H9 (cell line): ENCODE results near the gene PAK1. TPM values are rescaled to one million over a fixed set of nuclear protein-coding genes. Genes with fewer than 3 reads are reported as not detected.

ENCODE experiments used
- DNase-seq: peaks from one replicate; pipeline ENCODE4 v3.0.0-alpha.2; 2017
- H2AFZ ChIP-seq: one replicate; pipeline ENCODE4 v1.6.1; 2013; ENCODE audit warnings: mild to moderate bottlenecking, low read length, control low read depth, moderate library complexity
- H2AK5ac ChIP-seq: 2 replicates; pipeline ENCODE4 v1.6.1; 2013; ENCODE audit warnings: low read length, control low read depth, mixed read lengths; ENCODE audit not compliant: insufficient read length
- H2BK120ac ChIP-seq: one replicate; pipeline ENCODE4 v1.6.1; 2013; ENCODE audit warnings: low read depth, mild to moderate bottlenecking, low read length, control low read depth, inconsistent platforms; ENCODE audit not compliant: poor library complexity, severe bottlenecking
- H2BK12ac ChIP-seq: 2 replicates; pipeline ENCODE4 v1.6.1; 2013; ENCODE audit warnings: low read length, control low read depth, mixed read lengths, low read depth; ENCODE audit not compliant: insufficient read length
- H2BK15ac ChIP-seq: 2 replicates; pipeline ENCODE4 v1.6.1; 2013; ENCODE audit warnings: low read depth, low read length, control low read depth
- H2BK20ac ChIP-seq: one replicate; pipeline ENCODE4 v1.6.1; 2013; ENCODE audit warnings: low read depth, mild to moderate bottlenecking, low read length, control low read depth, inconsistent platforms; ENCODE audit not compliant: poor library complexity, severe bottlenecking
- H2BK5ac ChIP-seq: 2 replicates; pipeline ENCODE4 v1.6.1; 2013; ENCODE audit warnings: low read length, control low read depth, mixed read lengths; ENCODE audit not compliant: insufficient read length
- H3K14ac ChIP-seq: 2 replicates; pipeline ENCODE4 v1.6.1; 2013; ENCODE audit warnings: low read length, control low read depth; ENCODE audit not compliant: insufficient read depth
- H3K18ac ChIP-seq: 2 replicates; pipeline ENCODE4 v1.6.1; 2013; ENCODE audit warnings: low read depth, mild to moderate bottlenecking, mixed read lengths, low read length, control low read depth; ENCODE audit not compliant: insufficient read length
- H3K23ac ChIP-seq: 2 replicates; pipeline ENCODE4 v1.6.1; 2013; ENCODE audit warnings: low read length, control low read depth, mixed read lengths, low read depth; ENCODE audit not compliant: insufficient read length
- H3K23me2 ChIP-seq: 2 replicates; pipeline ENCODE4 v1.6.1; 2013; ENCODE audit warnings: low read depth, mild to moderate bottlenecking, mixed read lengths, low read length, control low read depth; ENCODE audit not compliant: insufficient read length, poor library complexity, severe bottlenecking
- H3K27ac ChIP-seq: 2 replicates; pipeline ENCODE4 v1.5.1; 2013; ENCODE audit warnings: low read length, control low read depth, mixed read lengths, low read depth; ENCODE audit not compliant: insufficient read length
- H3K27me3 ChIP-seq: 2 replicates; pipeline ENCODE4 v1.6.1; 2013; ENCODE audit warnings: low read length, control low read depth, inconsistent platforms; ENCODE audit not compliant: insufficient read depth
- H3K4ac ChIP-seq: 2 replicates; pipeline ENCODE4 v1.6.1; 2013; ENCODE audit warnings: low read depth, mild to moderate bottlenecking, control low read depth, inconsistent platforms, low read length, moderate library complexity
- H3K4me1 ChIP-seq: 2 replicates; pipeline ENCODE4 v1.6.1; 2013; ENCODE audit warnings: low read length, control low read depth, inconsistent platforms; ENCODE audit not compliant: insufficient read depth
- H3K4me2 ChIP-seq: 2 replicates; pipeline ENCODE4 v1.6.1; 2013; ENCODE audit warnings: low read length, control low read depth, mixed read lengths; ENCODE audit not compliant: insufficient read length, insufficient read depth
- H3K56ac ChIP-seq: 2 replicates; pipeline ENCODE4 v1.6.1; 2013; ENCODE audit warnings: low read depth, mild to moderate bottlenecking, mixed read lengths, low read length, control low read depth; ENCODE audit not compliant: insufficient read length
- H3K79me1 ChIP-seq: 2 replicates; pipeline ENCODE4 v1.6.1; 2013; ENCODE audit warnings: low read depth, mild to moderate bottlenecking, moderate library complexity, low read length, control low read depth, inconsistent platforms; ENCODE audit not compliant: insufficient read depth, poor library complexity, severe bottlenecking
- H3K79me2 ChIP-seq: 2 replicates; pipeline ENCODE4 v1.6.1; 2013; ENCODE audit warnings: low read length, control low read depth, inconsistent platforms; ENCODE audit not compliant: insufficient read depth
- H3K9ac ChIP-seq: 2 replicates; pipeline ENCODE4 v1.6.1; 2013; ENCODE audit warnings: low read length, control low read depth, mixed read lengths; ENCODE audit not compliant: insufficient read length; ENCODE audit errors: extremely low read depth
- H3K9me3 ChIP-seq: one replicate; pipeline ENCODE4 v1.6.1; 2013; ENCODE audit warnings: low read depth, low read length, inconsistent platforms; ENCODE audit not compliant: control insufficient read depth
- H3T11ph ChIP-seq: one replicate; pipeline ENCODE4 v1.6.1; 2013; ENCODE audit warnings: mild to moderate bottlenecking, low read length, control low read depth, inconsistent platforms
- H4K20me1 ChIP-seq: one replicate; pipeline ENCODE4 v1.6.1; 2013; ENCODE audit not compliant: control insufficient read depth, insufficient read length, insufficient read depth
- H4K5ac ChIP-seq: 2 replicates; pipeline ENCODE4 v1.6.1; 2013; ENCODE audit warnings: low read depth, mild to moderate bottlenecking, mixed read lengths, low read length, control low read depth; ENCODE audit not compliant: insufficient read length
- H4K8ac ChIP-seq: replicated peaks from 2 replicates; pipeline ENCODE4 v1.6.1; 2013; ENCODE audit warnings: low read length, control low read depth, mixed read lengths, low read depth; ENCODE audit not compliant: insufficient read length
- H4K91ac ChIP-seq: 2 replicates; pipeline ENCODE4 v1.6.1; 2013; ENCODE audit warnings: low read depth, mild to moderate bottlenecking, moderate library complexity, mixed read lengths, low read length, control low read depth; ENCODE audit not compliant: insufficient read length
- H3K27ac Mint-ChIP-seq, 3 experiments: 2 replicates in 2 of 3; 3 replicates in 1 of 3; pipeline ENCODE4 v1.8.0; 2020 to 2021; ENCODE audit warnings: mixed read lengths in 3 of 3, mild to moderate bottlenecking in 1 of 3, moderate library complexity in 1 of 3
- H3K27me3 Mint-ChIP-seq: 2 replicates; pipeline ENCODE4 v1.8.0; 2021; ENCODE audit warnings: low read depth, mild to moderate bottlenecking, moderate library complexity, mixed read lengths
- H3K36me3 Mint-ChIP-seq, 3 experiments: 2 replicates in 2 of 3; 3 replicates in 1 of 3; pipeline ENCODE4 v1.8.0; 2020 to 2021; ENCODE audit warnings: low read depth in 3 of 3, mixed read lengths in 3 of 3; ENCODE audit not compliant: insufficient read depth in 1 of 3
- H3K4me1 Mint-ChIP-seq, 2 experiments: 2 replicates each; pipeline ENCODE4 v1.8.0; 2020; ENCODE audit warnings: mixed read lengths in 2 of 2
- H3K4me3 Mint-ChIP-seq, 2 experiments: 2 replicates in 1 of 2; 3 replicates in 1 of 2; pipeline ENCODE4 v1.8.0; 2020 to 2021; ENCODE audit warnings: mild to moderate bottlenecking in 2 of 2, mixed read lengths in 2 of 2, moderate library complexity in 1 of 2
- H3K9me3 Mint-ChIP-seq, 2 experiments: 2 replicates in 1 of 2; 3 replicates in 1 of 2; pipeline ENCODE4 v1.8.0; 2020; ENCODE audit warnings: mild to moderate bottlenecking in 2 of 2, mixed read lengths in 2 of 2, moderate library complexity in 1 of 2
- WGBS: extraction: QIAGEN DNeasy Blood & Tissue Kit; methylation state at CpG from one replicate; pipeline ENCODE4 v1.1.7; 2013; ENCODE audit warnings: missing lambda C conversion rate, low lambda C conversion rate, mixed read lengths; ENCODE audit not compliant: insufficient read length; ENCODE audit errors: extremely low coverage; 5-methylcytosine and 5-hydroxymethylcytosine counted together
- total RNA-seq: library from RNA; stranded (reverse); gene quantifications from 2 replicates; pipeline ENCODE4 v1.2.1, GENCODE V29; 2021
- TF ChIP-seq, protein P1 (sequence below): fragments of 200-600 bp; sonication (generic); conservative IDR thresholded peaks from 3 replicates; pipeline ENCODE4 v1.8.0; 2021; ENCODE audit warnings: antibody characterized with exemption, mild to moderate bottlenecking

The PAK1 gene
- total RNA-seq, 1 experiment from 2014 or later: 122 TPM

DNA sequence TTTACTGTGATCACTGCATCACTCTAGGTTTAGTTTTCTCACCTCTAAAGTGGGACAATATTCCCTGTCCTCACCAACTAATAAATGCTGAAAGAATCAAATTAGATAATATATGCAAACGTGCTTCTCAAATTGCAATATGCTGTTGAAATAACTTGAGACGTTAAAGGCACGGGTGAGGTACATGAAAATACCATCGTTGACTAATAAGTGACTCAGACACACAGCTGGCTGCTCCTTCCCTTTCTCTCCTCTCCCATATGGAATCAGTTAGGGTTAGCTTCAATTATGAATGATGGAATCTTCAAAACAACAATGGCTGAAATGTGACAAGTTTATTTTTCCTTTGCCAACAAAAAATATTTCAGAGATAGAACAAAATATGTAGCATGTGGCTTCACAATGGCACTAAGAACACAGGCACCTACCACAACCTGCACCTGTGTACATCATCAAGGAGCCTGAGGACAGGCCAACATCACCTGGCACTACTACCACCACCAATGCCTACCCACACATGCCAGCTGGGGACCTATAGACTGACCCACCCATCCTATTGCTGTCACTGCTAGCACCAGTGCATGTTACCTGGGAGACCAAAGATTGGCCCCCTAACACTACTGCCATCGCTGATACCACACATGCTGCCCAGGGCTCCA lies 186.2 kb downstream of the PAK1 start:
- Histone ChIP-seq H2BK20ac (no peak overlapping the region), H3K4ac (no peak overlapping the region), H3K4me1 (no peaks in the 10 kb centered on the region), H4K91ac (no peak overlapping the region), H2AK5ac (no peak overlapping the region), H3T11ph (no peak overlapping the region), H3K23ac (no peak overlapping the region), H2AFZ (no peak overlapping the region), H3K27ac (no peak overlapping the region), H2BK15ac (no peak overlapping the region), H3K18ac (no peak overlapping the region), H3K4me2 (no peak overlapping the region), H4K8ac (no peak overlapping the region), H4K20me1 (no peaks in the 10 kb centered on the region), H3K9me3 (no peaks in the 10 kb centered on the region), H3K14ac (no peak overlapping the region), H3K27me3 (no peaks in the 10 kb centered on the region), H3K9ac (no peak overlapping the region), H2BK12ac (no peak overlapping the region), H3K56ac (no peak overlapping the region), H3K23me2 (no peaks in the 10 kb centered on the region), H4K5ac (no peak overlapping the region), H3K79me1 (no peaks in the 10 kb centered on the region), H3K79me2 (no peaks in the 10 kb centered on the region), H2BK5ac (no peak overlapping the region), H2BK120ac (no peak overlapping the region)
- TF ChIP-seq, protein P1, sequence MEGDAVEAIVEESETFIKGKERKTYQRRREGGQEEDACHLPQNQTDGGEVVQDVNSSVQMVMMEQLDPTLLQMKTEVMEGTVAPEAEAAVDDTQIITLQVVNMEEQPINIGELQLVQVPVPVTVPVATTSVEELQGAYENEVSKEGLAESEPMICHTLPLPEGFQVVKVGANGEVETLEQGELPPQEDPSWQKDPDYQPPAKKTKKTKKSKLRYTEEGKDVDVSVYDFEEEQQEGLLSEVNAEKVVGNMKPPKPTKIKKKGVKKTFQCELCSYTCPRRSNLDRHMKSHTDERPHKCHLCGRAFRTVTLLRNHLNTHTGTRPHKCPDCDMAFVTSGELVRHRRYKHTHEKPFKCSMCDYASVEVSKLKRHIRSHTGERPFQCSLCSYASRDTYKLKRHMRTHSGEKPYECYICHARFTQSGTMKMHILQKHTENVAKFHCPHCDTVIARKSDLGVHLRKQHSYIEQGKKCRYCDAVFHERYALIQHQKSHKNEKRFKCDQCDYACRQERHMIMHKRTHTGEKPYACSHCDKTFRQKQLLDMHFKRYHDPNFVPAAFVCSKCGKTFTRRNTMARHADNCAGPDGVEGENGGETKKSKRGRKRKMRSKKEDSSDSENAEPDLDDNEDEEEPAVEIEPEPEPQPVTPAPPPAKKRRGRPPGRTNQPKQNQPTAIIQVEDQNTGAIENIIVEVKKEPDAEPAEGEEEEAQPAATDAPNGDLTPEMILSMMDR: no peak
- Mint-ChIP-seq H3K4me3 (no peak overlapping the region), H3K27ac (no peak overlapping the region), H3K36me3 (no peaks in the 10 kb centered on the region), H3K27me3 (no peaks in the 10 kb centered on the region), H3K4me1 (no peaks in the 10 kb centered on the region), H3K9me3 (peaks cover 0 to 4% of the 10 kb centered on the region in 2 experiments; a peak in 2 of 5 replicates)
- DNase-seq: no peak
- no CpG with 5 or more reads among the region's 5 CpGs for WGBS
